ENCODE data around the gene PLPPR4.

The PLPPR4 gene

DNA sequence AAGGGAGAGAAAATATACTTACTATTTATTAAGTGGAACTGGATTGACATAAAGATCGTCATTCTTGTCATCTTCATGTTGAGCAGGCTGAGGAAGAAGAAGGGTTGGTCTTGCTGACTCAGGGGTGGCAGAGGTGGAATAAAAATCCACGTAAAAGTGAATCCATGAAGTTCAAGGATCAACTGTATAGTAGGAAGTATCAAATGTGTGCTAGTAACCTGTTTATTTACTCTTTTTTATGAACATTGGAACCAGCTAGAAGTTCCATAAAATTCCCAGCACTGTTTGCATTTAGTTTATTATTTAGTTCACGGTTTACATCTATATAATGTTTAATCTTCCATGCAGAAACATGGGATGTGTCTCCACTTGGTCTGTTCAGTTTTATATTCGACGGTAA, 70.7 kb downstream of the PLPPR4 start:
- in situ Hi-C loops (cut with HindIII; ENCODE audit: low sequenced_read_pairs) = no loop called here

DNA sequence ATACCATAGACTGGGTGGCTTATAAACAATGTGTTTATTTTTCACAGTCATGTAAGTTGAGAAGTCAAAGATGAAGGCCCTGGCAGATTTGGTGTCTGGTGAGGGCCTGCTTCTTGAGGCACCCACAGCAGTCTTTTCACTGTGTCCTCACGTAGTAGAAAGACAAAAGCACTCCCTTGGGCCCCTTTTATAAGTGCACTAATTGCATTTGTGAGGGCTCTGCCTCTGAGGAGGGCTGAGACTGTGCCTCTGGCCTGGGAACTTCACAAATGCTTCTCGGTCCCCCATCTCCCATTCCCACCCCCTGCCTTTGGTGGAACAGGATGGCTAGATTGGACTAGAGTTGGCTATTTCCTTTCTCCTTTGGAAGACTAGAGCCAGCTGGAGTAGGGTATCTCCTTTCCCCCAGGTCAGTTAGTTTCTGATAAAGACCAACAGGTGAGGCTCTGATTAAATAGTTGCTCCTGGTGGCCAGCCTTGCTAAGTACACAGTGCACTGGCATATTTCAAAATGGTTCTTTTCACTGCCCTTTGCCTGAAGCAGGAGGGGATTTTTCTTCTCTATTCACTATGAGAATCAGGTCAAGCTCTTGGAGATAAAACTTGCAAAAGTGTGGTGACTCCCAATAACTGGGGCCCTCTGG, 82.9 kb downstream of the PLPPR4 start:
- in situ Hi-C loops (cut with HindIII; ENCODE audit: low sequenced_read_pairs) = no loop called here

DNA sequence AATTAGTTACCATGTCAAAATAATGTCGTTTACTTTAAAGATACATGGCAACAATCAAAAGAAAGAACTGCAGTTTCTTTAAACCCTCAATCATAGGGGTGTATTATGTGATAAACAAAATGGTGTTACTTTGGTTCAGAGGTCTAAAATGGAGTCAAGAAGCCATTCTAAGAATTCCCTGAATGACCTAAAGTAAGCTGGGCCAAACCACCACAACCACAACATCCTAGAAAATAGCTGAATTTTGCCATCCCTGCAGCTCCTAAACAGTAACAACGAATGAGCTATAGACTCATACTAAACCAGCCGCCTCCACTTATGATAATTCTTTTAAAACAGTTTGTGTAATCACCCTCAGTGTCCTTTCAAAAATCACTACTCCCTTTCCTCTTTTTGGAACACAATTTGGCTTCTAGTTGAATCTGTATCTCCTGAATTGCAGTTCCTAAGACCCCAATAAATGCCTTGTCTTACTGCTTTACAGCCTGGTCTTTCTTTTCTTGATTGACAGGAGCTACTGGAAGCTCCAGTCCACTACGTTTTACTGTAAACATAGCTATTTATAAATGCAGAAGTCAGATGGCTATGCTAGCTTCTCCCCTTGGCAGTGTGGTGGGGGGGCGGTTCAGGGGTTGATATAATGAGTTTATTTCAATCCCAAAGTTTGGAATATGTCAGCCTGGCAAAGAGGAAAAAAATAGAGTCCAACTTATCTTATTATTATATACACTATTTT, 84.3 kb downstream of the PLPPR4 start:
- in situ Hi-C loops (cut with HindIII; ENCODE audit: low sequenced_read_pairs) = no loop called here

DNA sequence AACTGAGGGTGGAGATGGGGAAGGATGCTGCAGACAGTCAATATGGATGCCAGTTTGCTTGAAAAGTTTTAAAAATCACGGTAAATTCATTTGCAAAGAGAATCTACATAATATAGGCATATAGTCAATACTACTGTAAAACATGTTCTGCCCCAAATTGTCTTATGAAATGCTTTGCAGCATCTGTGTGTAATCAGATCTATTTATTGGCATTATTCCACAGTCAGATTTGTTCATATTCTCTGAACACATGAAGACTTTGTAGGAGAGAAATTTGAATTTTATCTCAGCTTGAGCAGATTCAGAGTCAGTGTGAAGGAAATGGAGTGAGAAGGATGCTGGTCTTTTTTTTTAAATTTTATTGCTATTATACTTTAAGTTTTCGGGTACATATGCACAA, 88.5 kb downstream of the PLPPR4 start:
- in situ Hi-C loops (cut with HindIII; ENCODE audit: low sequenced_read_pairs) = no loop called here

DNA sequence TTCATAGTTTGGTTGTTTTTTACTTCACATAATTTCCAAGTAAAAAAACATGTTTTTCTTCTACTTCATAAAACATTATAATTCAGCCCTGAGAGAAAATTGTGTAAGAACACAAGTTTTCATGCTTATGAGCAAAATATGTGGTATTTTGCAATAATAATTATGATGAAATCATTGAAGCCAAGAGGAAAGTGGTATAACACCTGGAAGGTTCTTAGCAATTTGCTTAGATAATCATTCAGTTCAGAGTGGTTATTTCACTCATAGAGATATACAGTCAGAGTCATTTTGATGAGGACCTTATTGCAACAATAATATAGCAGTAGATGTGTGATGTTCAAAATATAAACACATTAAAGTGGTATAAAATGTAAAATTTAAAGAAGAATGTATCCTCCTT, 94.5 kb downstream of the PLPPR4 start:
- in situ Hi-C loops (cut with HindIII; ENCODE audit: low sequenced_read_pairs) = no loop called here
